Activated CD8-positive, alpha-beta memory T cell treated with anti-CD3 and anti-CD28 coated beads for 1 hour (primary cell): ENCODE data around the gene LRPAP1.
"Not testable (repeated sequence)": the region's sequence is repeated elsewhere in the genome, so short reads cannot be mapped to it uniquely, and the experiment has no call there.

Experiments used
- DNase-seq, 2 donors: peaks; one replicate each; pipeline ENCODE4 v3.0.0-alpha.2; 2020; ENCODE audit warnings: low read depth in 1 of 2; ENCODE audit errors: extremely low read depth in 1 of 2

LRPAP1 gene

GRCh38 chr4:3463556-3464348 lies 68.5 kb downstream of the LRPAP1 start:
- no peak for DNase-seq

GRCh38 chr4:3462790-3463415 lies 69.3 kb downstream of the LRPAP1 start, which contains the start of gene DOK7:
DOK7 (plus strand) TSS chr4:3463306; CDS start chr4:3463376, 70 bp downstream.
- DNase-seq: no peak

GRCh38 chr4:3462321-3462789 lies 69.9 kb downstream of the LRPAP1 start:
- DNase-seq: no peak

GRCh38 chr4:3461515-3462291 lies 70.5 kb downstream of the LRPAP1 start:
- no peak for DNase-seq

- no peak for DNase-seq
Observed at GRCh38 chr4:3460926-3461325, 71.3 kb downstream of the LRPAP1 start.

- DNase-seq: not testable (repeated sequence)
Observed at GRCh38 chr4:3459156-3459555, 73.1 kb downstream of the LRPAP1 start.

GRCh38 chr4:3458371-3458770 lies 73.9 kb downstream of the LRPAP1 start:
- DNase-seq: no peak

GRCh38 chr4:3455596-3455995 lies 76.6 kb downstream of the LRPAP1 start:
- not testable (repeated sequence) for DNase-seq
